ENCODE results near the gene SCN3A.

The SCN3A gene

DNA sequence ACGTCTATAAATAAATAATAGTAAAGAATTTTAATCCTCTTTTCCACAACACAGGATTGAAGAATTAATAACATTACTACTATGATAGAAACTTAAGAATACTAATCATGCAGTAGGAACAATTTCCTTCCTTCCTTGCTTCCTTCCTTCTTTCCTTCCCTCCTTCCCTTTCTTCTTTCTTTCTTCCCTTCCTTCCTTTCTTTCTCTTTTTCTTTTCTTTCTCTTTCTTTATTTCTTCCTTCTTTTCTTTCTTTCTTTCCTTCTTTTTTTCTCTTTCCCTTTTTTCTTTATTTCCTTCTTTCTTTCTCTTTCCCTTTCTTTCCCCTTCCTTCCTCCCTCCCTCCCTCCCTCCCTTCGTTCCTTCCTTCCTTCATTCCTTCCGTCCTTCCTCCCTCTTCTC lies 77.6 kb downstream of the SCN3A start:
- Histone ChIP-seq H3K27ac (no peak overlapping the region), H3K9ac (no peak overlapping the region), H3K4me1 (no peaks in the 10 kb centered on the region), H3K4me3 (ENCODE audit: low read depth, low read length) (no peak overlapping the region), H3K9me3 (ENCODE audit: control insufficient read depth, low read length) (no peaks in the 10 kb centered on the region), H3K4me2 (ENCODE audit: low read length) (no peak overlapping the region), H3K27me3 (ENCODE audit: control insufficient read depth, insufficient read depth, low read length) (no peaks in the 10 kb centered on the region), H3K79me2 (no peaks in the 10 kb centered on the region), H2AFZ (no peak overlapping the region), H3K36me3 (ENCODE audit: control insufficient read depth, insufficient read depth, low read length) (no peaks in the 10 kb centered on the region)
- TF ChIP-seq, protein P1, sequence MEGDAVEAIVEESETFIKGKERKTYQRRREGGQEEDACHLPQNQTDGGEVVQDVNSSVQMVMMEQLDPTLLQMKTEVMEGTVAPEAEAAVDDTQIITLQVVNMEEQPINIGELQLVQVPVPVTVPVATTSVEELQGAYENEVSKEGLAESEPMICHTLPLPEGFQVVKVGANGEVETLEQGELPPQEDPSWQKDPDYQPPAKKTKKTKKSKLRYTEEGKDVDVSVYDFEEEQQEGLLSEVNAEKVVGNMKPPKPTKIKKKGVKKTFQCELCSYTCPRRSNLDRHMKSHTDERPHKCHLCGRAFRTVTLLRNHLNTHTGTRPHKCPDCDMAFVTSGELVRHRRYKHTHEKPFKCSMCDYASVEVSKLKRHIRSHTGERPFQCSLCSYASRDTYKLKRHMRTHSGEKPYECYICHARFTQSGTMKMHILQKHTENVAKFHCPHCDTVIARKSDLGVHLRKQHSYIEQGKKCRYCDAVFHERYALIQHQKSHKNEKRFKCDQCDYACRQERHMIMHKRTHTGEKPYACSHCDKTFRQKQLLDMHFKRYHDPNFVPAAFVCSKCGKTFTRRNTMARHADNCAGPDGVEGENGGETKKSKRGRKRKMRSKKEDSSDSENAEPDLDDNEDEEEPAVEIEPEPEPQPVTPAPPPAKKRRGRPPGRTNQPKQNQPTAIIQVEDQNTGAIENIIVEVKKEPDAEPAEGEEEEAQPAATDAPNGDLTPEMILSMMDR (IDR thresholded peaks at IDR 0.05) = no peak

GRCh38 chr2:165122521-165122920 lies 81.3 kb downstream of the SCN3A start:
- Histone ChIP-seq H3K27me3 (ENCODE audit: control insufficient read depth, insufficient read depth, low read length) (no peaks in the 10 kb centered on the region), H3K4me3 (ENCODE audit: low read depth, low read length) (no peak overlapping the region), H3K9ac (no peak overlapping the region), H3K4me2 (ENCODE audit: low read length) (no peak overlapping the region), H3K9me3 (ENCODE audit: control insufficient read depth, low read length) (no peaks in the 10 kb centered on the region), H3K79me2 (no peaks in the 10 kb centered on the region), H3K27ac (no peak overlapping the region), H3K4me1 (no peaks in the 10 kb centered on the region), H2AFZ (no peak overlapping the region), H3K36me3 (ENCODE audit: control insufficient read depth, insufficient read depth, low read length) (no peaks in the 10 kb centered on the region)
- TF ChIP-seq, protein P1 (IDR thresholded peaks at IDR 0.05) = no peak

DNA sequence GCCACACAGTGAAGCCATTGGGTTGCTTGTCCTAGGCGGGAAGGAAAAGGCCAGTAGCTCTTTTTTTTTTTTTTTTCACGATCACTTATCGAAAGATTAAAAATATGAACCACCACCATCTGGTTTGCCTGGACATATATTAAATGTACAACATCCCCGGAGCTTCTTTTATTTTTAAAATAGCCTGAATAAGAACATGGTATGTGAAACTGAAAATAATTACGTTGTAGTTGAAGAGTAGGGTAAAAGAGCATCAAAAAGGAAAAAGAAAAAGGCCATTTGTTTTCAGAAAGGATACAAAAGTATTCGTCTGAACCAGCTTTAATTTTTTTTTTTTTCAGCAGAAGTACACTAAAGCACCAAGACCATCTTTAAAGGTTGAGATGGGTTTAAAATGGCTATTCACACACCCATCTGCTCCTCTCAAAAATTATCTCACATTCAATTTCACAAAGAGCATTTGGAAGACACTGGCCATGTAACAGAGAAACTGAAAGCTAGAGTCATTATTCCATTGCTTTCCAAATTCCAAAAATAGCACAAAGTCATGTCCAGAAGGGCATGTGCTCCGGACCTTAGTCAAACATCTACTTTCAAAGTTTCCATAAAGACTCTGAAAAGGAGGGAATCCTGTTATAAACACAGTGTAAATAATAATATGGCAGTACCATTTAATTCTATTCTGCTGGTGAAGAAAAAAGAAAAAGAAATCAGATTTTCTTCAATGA lies 82.9 kb downstream of the SCN3A start:
- Histone ChIP-seq H3K27ac (no peak overlapping the region), H3K27me3 (ENCODE audit: control insufficient read depth, insufficient read depth, low read length) (no peaks in the 10 kb centered on the region), H2AFZ (no peak overlapping the region), H3K4me2 (ENCODE audit: low read length) (no peak overlapping the region), H3K36me3 (ENCODE audit: control insufficient read depth, insufficient read depth, low read length) (no peaks in the 10 kb centered on the region), H3K79me2 (no peaks in the 10 kb centered on the region), H3K4me1 (no peaks in the 10 kb centered on the region), H3K9ac (no peak overlapping the region), H3K9me3 (ENCODE audit: control insufficient read depth, low read length) (no peaks in the 10 kb centered on the region), H3K4me3 (ENCODE audit: low read depth, low read length) (no peak overlapping the region)
- TF ChIP-seq, protein P1 (IDR thresholded peaks at IDR 0.05) = no peak

DNA sequence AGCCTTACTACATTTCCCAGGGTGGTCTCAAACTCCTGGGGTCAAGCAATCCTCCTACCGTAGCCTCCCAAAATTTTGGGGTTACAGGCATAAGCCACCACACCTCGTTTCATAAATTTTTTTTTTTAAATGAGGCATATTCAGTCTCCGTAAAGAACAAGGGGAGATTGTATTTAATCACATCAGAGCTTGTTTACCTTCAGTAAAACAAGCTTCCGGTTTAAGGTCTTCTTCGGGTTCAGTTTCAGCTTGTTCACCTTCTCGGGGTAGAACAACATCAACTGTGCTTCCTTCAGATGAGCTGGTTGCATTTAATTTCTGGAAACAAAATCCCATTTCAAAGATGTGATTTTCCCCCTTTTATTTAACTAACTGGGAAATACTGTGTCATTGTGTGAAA lies 88.6 kb downstream of the SCN3A start:
- Histone ChIP-seq H3K9me3 (ENCODE audit: control insufficient read depth, low read length) (no peaks in the 10 kb centered on the region), H3K27ac (no peak overlapping the region), H3K9ac (no peak overlapping the region), H3K27me3 (ENCODE audit: control insufficient read depth, insufficient read depth, low read length) (no peaks in the 10 kb centered on the region), H3K4me2 (ENCODE audit: low read length) (no peak overlapping the region), H3K4me1 (no peaks in the 10 kb centered on the region), H3K79me2 (no peaks in the 10 kb centered on the region), H3K36me3 (ENCODE audit: control insufficient read depth, insufficient read depth, low read length) (no peaks in the 10 kb centered on the region), H3K4me3 (ENCODE audit: low read depth, low read length) (no peak overlapping the region), H2AFZ (no peak overlapping the region)
- TF ChIP-seq, protein P1 (IDR thresholded peaks at IDR 0.05) = no peak

DNA sequence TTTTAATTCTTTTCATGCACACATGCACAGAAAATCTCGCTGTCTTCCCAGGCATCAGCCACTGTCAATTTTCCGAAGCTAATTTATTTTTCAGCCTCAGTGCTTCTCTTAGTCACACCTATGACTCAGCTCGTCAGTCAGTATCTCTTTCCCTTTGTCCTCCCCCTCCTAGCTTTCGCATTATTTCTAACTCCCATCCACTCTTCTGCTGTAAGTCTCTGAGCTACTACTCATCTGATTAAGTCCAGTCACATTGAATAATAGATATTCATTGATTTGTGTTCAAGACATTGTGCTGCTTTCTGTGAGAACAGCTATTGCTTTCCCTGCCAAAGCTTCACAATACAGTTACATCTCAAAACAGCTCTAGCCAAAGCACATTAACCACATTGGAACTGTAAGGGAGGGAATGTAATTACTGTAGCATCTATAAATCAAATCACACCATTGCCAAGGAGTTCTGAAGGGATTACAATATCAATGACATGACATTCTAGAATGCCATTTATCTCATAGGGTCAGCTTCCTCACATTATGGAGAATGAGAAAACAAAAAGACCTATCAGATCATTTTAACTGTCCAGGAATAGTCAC lies 89.4 kb downstream of the SCN3A start:
- Histone ChIP-seq H3K4me2 (ENCODE audit: low read length) (no peak overlapping the region), H3K4me1 (no peaks in the 10 kb centered on the region), H3K79me2 (no peaks in the 10 kb centered on the region), H2AFZ (no peak overlapping the region), H3K27me3 (ENCODE audit: control insufficient read depth, insufficient read depth, low read length) (no peaks in the 10 kb centered on the region), H3K27ac (no peak overlapping the region), H3K36me3 (ENCODE audit: control insufficient read depth, insufficient read depth, low read length) (no peaks in the 10 kb centered on the region), H3K9me3 (ENCODE audit: control insufficient read depth, low read length) (no peaks in the 10 kb centered on the region), H3K9ac (no peak overlapping the region), H3K4me3 (ENCODE audit: low read depth, low read length) (no peak overlapping the region)
- TF ChIP-seq, protein P1 (IDR thresholded peaks at IDR 0.05) = no peak
